Measurements from ENCODE around the gene DLG2.
"Not testable (repeated sequence)": the region's sequence is repeated elsewhere in the genome, so short reads cannot be mapped to it uniquely, and the experiment has no call there.

Gene DLG2

DNA sequence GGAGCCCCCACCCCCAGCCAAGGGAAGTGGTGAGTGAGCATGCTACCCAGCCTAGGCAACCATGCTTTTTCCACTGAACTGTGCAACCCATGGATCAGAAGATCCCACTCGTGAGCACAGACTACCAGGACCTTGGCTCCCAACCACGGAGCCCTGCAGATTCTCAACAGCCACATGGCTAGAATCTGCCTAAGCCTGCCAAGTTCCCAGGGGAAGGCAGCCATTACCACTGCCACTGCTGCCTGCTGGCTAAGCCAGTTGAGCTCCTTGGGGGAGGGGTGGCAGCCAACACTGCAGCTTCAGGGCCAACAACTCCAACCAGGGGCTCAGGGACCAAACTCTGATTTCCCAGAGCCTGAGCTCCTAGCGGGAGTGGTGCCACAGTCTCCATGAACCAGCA, 195.8 kb downstream of the DLG2 start:
- DNase-seq: no peak

DNA sequence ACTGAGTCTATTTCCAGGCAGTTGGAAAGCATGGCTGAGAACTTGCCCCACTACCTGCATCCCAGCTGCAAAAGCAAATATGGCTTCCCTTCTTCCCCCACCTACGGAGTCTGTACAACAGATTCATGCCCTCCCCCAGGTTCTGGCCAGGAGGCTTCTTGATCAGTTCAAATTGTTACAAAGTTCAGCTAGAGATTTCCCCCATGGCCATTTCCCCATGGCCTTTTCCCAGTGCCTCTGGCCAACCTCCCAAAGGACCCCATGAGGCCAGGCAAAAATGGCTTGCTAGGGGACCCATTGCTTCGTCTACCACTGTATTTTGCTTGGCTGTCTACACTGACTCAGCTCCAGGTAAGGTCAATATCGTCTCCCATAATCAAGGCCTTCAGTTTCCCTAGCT, 203.3 kb downstream of the DLG2 start:
- DNase-seq: no peak

DNA sequence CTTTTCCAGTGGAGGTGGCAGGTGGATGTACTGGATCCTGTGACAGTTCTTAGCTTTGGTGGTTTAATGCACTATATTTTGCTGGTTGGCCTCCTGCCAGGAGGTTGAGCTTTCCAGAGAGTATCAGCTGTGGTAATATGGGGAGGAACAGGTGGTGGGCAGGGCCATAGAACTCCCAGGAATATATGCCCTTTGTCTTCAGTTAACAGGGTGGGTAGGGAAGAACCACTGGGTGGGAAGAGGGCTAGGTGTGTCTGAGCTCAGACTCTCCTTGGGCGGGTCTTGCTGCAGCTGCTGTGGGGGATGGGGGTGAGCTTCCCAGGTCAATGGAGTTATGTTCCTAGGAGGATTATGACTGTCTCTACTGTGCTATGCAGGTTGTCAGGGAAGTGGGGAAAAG, 203.8 kb downstream of the DLG2 start:
- DNase-seq: no peak

- no peak for DNase-seq
These were observed 213.0 kb downstream of the DLG2 start for GRCh38 chr11:85414175-85414574.

DNA sequence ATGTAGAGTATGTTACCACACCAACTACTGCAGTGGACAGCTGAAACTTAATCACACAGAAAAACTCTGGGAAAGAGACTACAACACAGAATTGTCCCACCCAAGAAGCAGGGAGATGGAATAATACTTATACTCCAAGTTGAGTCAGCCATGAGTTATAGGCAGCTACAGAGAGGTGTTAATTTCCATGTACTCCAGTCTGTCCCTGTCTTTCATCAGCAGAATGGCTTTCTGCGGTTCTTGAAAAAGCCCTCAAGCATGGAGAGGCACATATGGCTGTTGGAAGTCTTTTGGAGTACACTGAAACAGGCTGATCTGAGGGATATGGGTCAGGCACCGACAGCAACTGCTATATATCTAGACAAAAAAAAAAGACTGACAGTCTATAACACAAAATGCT, 219.5 kb downstream of the DLG2 start:
- DNase-seq: no peak

- no peak for DNase-seq
These were observed 220.3 kb downstream of the DLG2 start for GRCh38 chr11:85406841-85407240.

DNA sequence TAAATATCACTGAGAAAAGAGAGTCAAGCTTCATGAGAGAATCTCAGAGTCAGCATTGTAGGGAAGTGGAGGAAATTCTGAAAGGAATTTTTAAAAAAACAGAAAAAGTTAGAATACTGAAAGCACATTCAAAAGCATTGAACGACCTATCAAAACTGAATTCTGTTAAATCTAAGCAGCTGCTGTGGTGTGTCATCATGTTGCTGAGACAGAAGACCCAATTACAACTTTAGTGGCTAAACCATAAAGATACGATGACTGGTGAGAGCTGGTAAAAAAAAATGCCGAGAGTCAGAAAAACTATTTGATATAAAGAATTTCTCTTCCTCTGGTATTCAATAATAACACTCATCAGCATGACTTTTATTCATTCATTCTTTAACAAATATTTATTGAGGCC, 220.8 kb downstream of the DLG2 start:
- DNase-seq: no peak

- not testable (repeated sequence) for DNase-seq
These were observed 231.6 kb downstream of the DLG2 start for GRCh38 chr11:85395515-85396055.

DNA sequence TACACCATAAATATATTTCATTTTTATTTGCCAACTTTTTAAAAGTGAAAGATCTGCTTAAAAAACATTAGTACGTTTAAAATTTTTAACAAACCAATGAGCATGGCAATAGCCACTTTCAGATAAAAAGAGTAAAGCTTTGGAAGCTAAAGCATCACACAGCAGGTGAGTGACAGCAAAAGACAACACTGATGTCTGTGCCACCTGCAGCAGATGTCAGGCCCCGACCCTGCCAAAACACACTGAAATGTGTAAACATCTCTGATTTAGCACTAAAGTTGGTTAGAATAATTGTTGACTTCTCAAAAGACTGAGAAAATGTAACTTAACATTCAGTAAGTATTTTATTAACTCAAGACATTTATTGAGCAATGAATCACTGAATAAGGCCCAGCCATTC, 232.9 kb downstream of the DLG2 start:
- DNase-seq: no peak

GRCh38 chr11:85391141-85391540, 236.0 kb downstream of the DLG2 start:
- no peak for DNase-seq

DNA sequence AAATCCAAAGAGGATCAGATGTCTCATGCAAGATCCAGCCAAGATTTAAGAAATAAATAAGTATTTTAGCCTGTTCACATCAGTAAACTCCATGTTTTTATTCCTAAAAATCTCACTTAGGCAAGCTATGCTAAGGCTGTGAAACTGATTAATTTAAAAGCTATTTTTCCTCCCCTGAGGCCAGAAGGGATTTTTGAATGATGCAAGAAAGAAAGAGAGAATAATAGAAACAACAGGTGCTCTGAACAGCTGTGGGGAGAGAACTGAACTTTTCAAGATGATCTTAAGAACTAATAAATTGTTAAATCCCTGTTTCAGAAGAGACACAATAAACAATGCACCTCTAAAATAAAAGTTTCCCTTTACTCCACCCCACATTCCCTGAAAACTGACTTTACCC, 241.6 kb downstream of the DLG2 start:
- DNase-seq: no peak

- DNase-seq: no peak
These were observed 242.0 kb downstream of the DLG2 start for GRCh38 chr11:85385111-85385510.

DNA sequence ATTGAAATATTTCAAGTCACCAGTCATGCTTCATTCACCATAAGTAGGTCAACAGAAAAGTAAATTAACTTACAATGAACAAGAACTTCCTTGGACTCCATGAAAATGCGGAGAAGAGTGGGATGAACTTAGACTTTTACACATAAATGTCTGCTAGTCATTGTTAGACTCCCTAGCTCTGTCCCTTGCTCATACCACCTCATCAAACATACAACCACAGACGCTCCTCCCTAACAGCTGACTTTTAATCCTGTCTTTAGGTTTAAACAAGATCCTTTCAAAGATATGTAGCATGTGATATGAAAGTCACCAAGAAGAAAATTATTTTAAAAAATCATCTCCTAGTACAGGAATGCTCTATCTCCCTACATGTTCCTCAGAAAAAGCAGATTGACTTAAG, 248.1 kb downstream of the DLG2 start:
- no peak for DNase-seq

DNA sequence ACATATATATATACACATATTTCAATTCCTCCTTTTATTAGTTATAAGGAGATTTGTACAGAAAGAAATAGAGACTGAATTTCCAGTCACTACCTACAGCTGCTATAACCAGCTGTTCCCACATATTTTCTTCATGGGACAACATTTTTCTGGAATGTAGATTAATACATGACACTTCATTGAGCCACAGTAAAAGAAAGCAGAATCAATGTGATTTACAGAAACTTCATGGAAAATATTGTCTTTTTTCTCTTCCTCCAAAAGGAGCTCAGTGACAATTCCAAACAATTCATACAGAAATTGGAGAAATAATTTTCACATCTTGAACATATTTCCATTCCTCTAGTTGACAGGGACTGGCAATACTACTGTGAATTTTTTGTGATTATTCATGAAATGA, 249.2 kb downstream of the DLG2 start:
- no peak for DNase-seq

GRCh38 chr11:85359859-85360258, 267.3 kb downstream of the DLG2 start:
- no peak for DNase-seq

GRCh38 chr11:85355921-85356320, 271.2 kb downstream of the DLG2 start:
- DNase-seq: no peak

- DNase-seq: not testable (repeated sequence)
These were observed 277.6 kb downstream of the DLG2 start for GRCh38 chr11:85349539-85349938.

GRCh38 chr11:85348945-85349344, 278.2 kb downstream of the DLG2 start:
- no peak for DNase-seq

GRCh38 chr11:85347291-85347690, 279.9 kb downstream of the DLG2 start:
- DNase-seq: no peak

DNA sequence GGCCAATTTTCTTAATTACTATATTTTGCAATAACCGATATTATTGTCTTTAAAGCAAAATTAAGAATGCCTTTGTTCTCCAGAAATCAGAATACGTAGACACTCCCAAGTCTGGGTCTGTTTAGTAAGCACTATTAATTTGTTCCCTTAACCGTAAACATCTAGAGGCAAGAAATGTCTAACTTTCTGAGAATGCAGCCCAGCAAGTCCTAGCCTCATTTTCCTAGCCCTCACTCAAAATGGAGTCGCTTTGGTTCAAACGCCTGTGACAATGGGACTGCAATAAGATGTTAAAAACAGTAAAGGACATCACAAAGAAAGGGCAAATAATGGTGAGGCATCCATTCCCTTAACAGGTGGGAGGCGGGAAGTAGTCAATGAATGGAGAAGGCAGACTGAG, 280.7 kb downstream of the DLG2 start:
- DNase-seq: no peak

GRCh38 chr11:85340846-85341245, 286.3 kb downstream of the DLG2 start:
- DNase-seq: not testable (repeated sequence)

GRCh38 chr11:85318573-85318972, 308.6 kb downstream of the DLG2 start:
- DNase-seq: peak; percentile 37 to 55

GRCh38 chr11:85316967-85317366, 310.2 kb downstream of the DLG2 start:
- peak; percentile 62 to 75 for DNase-seq

GRCh38 chr11:85313741-85314140, 313.4 kb downstream of the DLG2 start:
- DNase-seq: no peak

GRCh38 chr11:85310479-85310878, 316.7 kb downstream of the DLG2 start:
- no peak for DNase-seq

DNA sequence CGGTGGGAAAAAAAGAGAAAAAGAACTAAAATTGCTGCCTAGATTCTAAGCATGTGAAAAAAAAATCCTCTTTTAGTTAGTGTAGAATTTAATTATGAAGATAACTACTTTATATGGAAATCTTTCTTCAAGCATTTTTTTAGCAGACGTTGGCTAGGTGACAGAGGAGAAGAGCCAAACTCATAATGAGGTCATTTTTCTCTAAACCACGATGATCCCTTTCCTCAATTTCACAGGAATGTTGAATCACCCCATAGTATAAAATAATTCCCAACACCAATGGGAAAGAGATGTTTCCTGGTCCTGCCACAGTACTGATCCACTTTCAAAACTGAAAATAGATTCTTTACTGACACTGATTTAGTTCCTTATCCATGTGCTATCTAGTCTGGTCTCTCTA, 319.8 kb downstream of the DLG2 start:
- no peak for DNase-seq
